GM12878 (cell line): ENCODE results near the gene TMSB4X. TPM values are rescaled to one million over a fixed set of nuclear protein-coding genes. Genes with fewer than 3 reads are reported as not detected.

ENCODE experiments used
- ATAC-seq: fragments of 200-7000 bp; cut with Tn5 transposase; 3 replicates; pipeline ENCODE4 v1.9.1; 2020; ENCODE audit warnings: mild to moderate bottlenecking, moderate library complexity
- BruUV-seq: library from RNA; stranded (reverse); fragments of 400-500 nt; replicated peaks from 2 replicates; lab custom pipeline; 2021; lab: Mats Ljungman, UMichigan
- CTCF ChIA-PET: fragments of 300-600 bp; sonication (Branson Sonifier 250); formaldehyde crosslinking; extraction: SDS; loops from one replicate; lab custom pipeline; 2021; ENCODE audit warnings: inconsistent platforms; lab: Yijun Ruan, JAX
- POLR2A ChIA-PET: fragments of 350-600 bp; formaldehyde crosslinking; extraction: SDS; loops from one replicate; lab custom pipeline; 2021; ENCODE audit warnings: inconsistent platforms; lab: Charles Lee
- RAD21 ChIA-PET: fragments of 300-600 bp; sonication (Branson Sonifier 250); formaldehyde crosslinking; loops from one replicate; lab custom pipeline; 2023; ENCODE audit warnings: antibody characterized with exemption; ENCODE audit not compliant: unreplicated experiment; lab: Charles Lee
- SMC1A ChIA-PET: fragments of 300-600 bp; sonication (Branson Sonifier 250); formaldehyde crosslinking; loops from one replicate; lab custom pipeline; 2023; ENCODE audit not compliant: unreplicated experiment, uncharacterized antibody; lab: Charles Lee
- DNase-seq: peaks from one replicate; pipeline ENCODE4 v3.0.0-alpha.2; 2011; ENCODE audit warnings: low read depth, low spot score
- FAIRE-seq: peaks from 3 replicates; lab custom pipeline; 2011; peaks lifted over from hg19 to GRCh38; lab: Jason Lieb, UNC
- H2AFZ ChIP-seq: 2 replicates; pipeline ENCODE4 v1.6.0; 2011; ENCODE audit warnings: low read depth, low read length, control low read depth; ENCODE audit not compliant: control insufficient read depth
- H3K27ac ChIP-seq: 2 replicates; pipeline ENCODE4 v1.5.1; 2011; ENCODE audit warnings: control low read depth; ENCODE audit not compliant: control insufficient read depth, insufficient read depth
- H3K27me3 ChIP-seq, 2 experiments: replicated peaks in 1 of 2; 2 replicates each; pipeline versions ENCODE4 v1.6.0 to v1.6.1; 2011; ENCODE audit warnings: low read length in 1 of 2; ENCODE audit not compliant: control insufficient read depth in 2 of 2, insufficient read depth in 2 of 2
- H3K36me3 ChIP-seq, 2 experiments: 2 replicates each; pipeline ENCODE4 v1.5.1; 2011; ENCODE audit warnings: low read length in 1 of 2; ENCODE audit not compliant: control insufficient read depth in 2 of 2, insufficient read depth in 2 of 2
- H3K4me1 ChIP-seq: 2 replicates; pipeline ENCODE4 v1.6.1; 2011; ENCODE audit warnings: mild to moderate bottlenecking, low read length, moderate library complexity, mixed read lengths; ENCODE audit not compliant: control insufficient read depth, insufficient read depth
- H3K4me2 ChIP-seq: 2 replicates; pipeline ENCODE4 v1.6.0; 2011; ENCODE audit warnings: control low read depth; ENCODE audit not compliant: control insufficient read depth, insufficient read depth
- H3K4me3 ChIP-seq: fragments of 200-600 bp; sonication (generic); 2 replicates; pipeline ENCODE4 v1.5.1; 2016
- H3K79me2 ChIP-seq: 2 replicates; pipeline ENCODE4 v1.6.0; 2011; ENCODE audit warnings: low read length; ENCODE audit not compliant: control insufficient read depth, insufficient read depth
- H3K9ac ChIP-seq: 2 replicates; pipeline ENCODE4 v1.8.0; 2011; ENCODE audit warnings: low read length, control low read depth, mixed read lengths; ENCODE audit not compliant: control insufficient read depth, insufficient read depth
- H3K9me3 ChIP-seq: replicated peaks from 3 replicates; pipeline ENCODE4 v1.5.1; 2011; ENCODE audit warnings: mild to moderate bottlenecking, low read length; ENCODE audit not compliant: control insufficient read depth, insufficient read depth
- H4K20me1 ChIP-seq: 2 replicates; pipeline ENCODE4 v1.6.0; 2011; ENCODE audit not compliant: control insufficient read depth, insufficient read depth
- CHD2 ChIP-seq: IDR thresholded peaks from 2 replicates; pipeline ENCODE4 v1.6.1; 2011; ENCODE audit warnings: low read depth, low read length, improper control_type of control experiment, borderline replicate concordance
- CUX1 ChIP-seq: IDR thresholded peaks from 2 replicates; pipeline ENCODE4 v1.6.1; 2012; ENCODE audit warnings: improper control_type of control experiment, low read depth, low read length; ENCODE audit not compliant: insufficient replicate concordance
- HSF1 ChIP-seq: fragments of 150-350 bp; IDR thresholded peaks from 2 replicates; pipeline ENCODE4 v1.6.1; 2014; ENCODE audit warnings: mild to moderate bottlenecking, low read depth, low read length
- SKIL ChIP-seq: fragments of 450-650 bp; IDR thresholded peaks from 2 replicates; pipeline ENCODE4 v1.6.1; 2017; ENCODE audit warnings: mild to moderate bottlenecking, low read depth, inconsistent platforms; ENCODE audit not compliant: poor library complexity, severe bottlenecking
- SMAD1 ChIP-seq: fragments of 450-650 bp; IDR thresholded peaks from 2 replicates; pipeline ENCODE4 v1.6.1; 2018; ENCODE audit warnings: mild to moderate bottlenecking, low read depth; ENCODE audit not compliant: partially characterized antibody
- SMAD5 ChIP-seq: IDR thresholded peaks from 2 replicates; pipeline ENCODE4 v1.6.1; 2016; ENCODE audit warnings: antibody characterized with exemption, low read depth
- SMC3 ChIP-seq: IDR thresholded peaks from 2 replicates; pipeline ENCODE4 v1.6.1; 2011; ENCODE audit warnings: low read length, improper control_type of control experiment, borderline replicate concordance
- YY1 ChIP-seq: IDR thresholded peaks from 2 replicates; pipeline ENCODE4 v1.6.1; 2011; ENCODE audit warnings: low read depth, mild to moderate bottlenecking, low read length
- WGBS: methylation state at CpG from one replicate; pipeline ENCODE4 v1.1.6; 2016; ENCODE audit warnings: low lambda C conversion rate; ENCODE audit not compliant: insufficient replicate concordance, insufficient coverage; ENCODE audit errors: missing lambda C conversion rate; 5-methylcytosine and 5-hydroxymethylcytosine counted together
- in situ Hi-C: fragments of 300-500 bp; cut with MboI; formaldehyde crosslinking; loops from 9 replicates; pipeline ENCODE4 v1.14.3; 2018; ENCODE audit warnings: mixed read lengths
- intact Hi-C: fragments of 100-400 bp; cut with micrococcal nuclease; formaldehyde crosslinking; loops from one replicate; pipeline ENCODE4 v1.14.2; 2022; ENCODE audit not compliant: unreplicated experiment
- polyA plus RNA-seq, 11 experiments: library from polyadenylated mRNA; depleted of rRNA in 4 of 11; unstranded in 6 of 11; stranded (reverse) in 5 of 11; fragments of >200 nt; fragmentation: Nextera tagmentation in 4 of 11; fragmentation: Illumina TruSeq in 1 of 11; extraction: Ambion mirVana in 4 of 11; extraction: Trizol in 1 of 11; gene quantifications; 1 replicate in 1 of 11; 2 replicates in 10 of 11; pipeline versions ENCODE4 v1.2.1 to v1.2.3, GENCODE V29; 2011 to 2016; ENCODE audit warnings: inconsistent platforms in 2 of 11, missing spikeins in 2 of 11, low read depth in 1 of 11
- total RNA-seq, 4 experiments: library from RNA; depleted of rRNA in 3 of 4; stranded (reverse); fragments of >200 nt in 3 of 4; fragmentation: Illumina TruSeq in 1 of 4; extraction: Trizol in 1 of 4; gene quantifications; 2 replicates each; pipeline versions ENCODE4 v1.2.1 to v1.2.3, GENCODE V29; 2013 to 2021

Gene TMSB4X
- total and polyA plus RNA-seq, 10 of the 15 experiments (the other 5 are each of a cell fraction or from before 2014, with no cell fraction given) = 13,924 to 37,234 (median 23,705) TPM

GRCh38 chrX:12970691-12971202 lies 4.2 kb upstream of the TMSB4X start:
- in situ Hi-C loops (loop anchor here (25.0 kb wide), 1 partner anchor 692 kb away; the partner anchor contains the start of gene TCEANC), intact Hi-C loops (no loop called here)
- Histone ChIP-seq H3K9me3 (no peaks in the 10 kb centered on the region; the same call in 1 of the 3 replicates), H3K9ac (peak overlapping the region; percentile 63), H3K36me3 (no peaks in the 10 kb centered on the region), H3K4me2 (peak overlapping the region; percentile 39), H3K79me2 (peaks cover 45% of the 10 kb centered on the region), H3K27ac (peak overlapping the region; percentile 73), H4K20me1 (no peaks in the 10 kb centered on the region), H3K4me1 (peaks cover 11% of the 10 kb centered on the region), H2AFZ (peak overlapping the region; percentile 12; the same call in 1 of the 2 replicates), H3K27me3 (no peaks in the 10 kb centered on the region), H3K4me3 (peak overlapping the region; percentile 46)
- ChIA-PET POLR2A (interaction anchor here (0.7 to 12.7 kb wide), 2 partner anchors 13 to 116 kb away, joined by 3 to 138 read pairs; no protein-coding TSS in a partner anchor), SMC1A (interaction anchor here (0.7 to 24.6 kb wide), 10 partner anchors 18 to 517 kb away, joined by 3 to 595 read pairs (median 4); no protein-coding TSS in a partner anchor), RAD21 (interaction anchor here (0.7 to 23.0 kb wide), 10 partner anchors 13 to 517 kb away, joined by 3 to 562 read pairs (median 6); no protein-coding TSS in a partner anchor), CTCF (interaction anchor here (1.2 to 5.2 kb wide), 9 partner anchors 13 to 517 kb away, joined by 3 to 32 read pairs (median 7); no protein-coding TSS in a partner anchor)
- ATAC-seq (peak; percentile 9), FAIRE-seq (peak; percentile 27), DNase-seq (peak; percentile 55)
- no TSS peak for BruUV-seq
- 29% methylated on average over 11 of the region's 11 CpGs for WGBS
- TF ChIP-seq SKIL (peak; percentile 52), SMC3 (peak; percentile 36; the same call in 1 of the 2 replicates), CUX1 (peak; percentile 19), SMAD1 (no peak), HSF1 (no peak), CHD2 (0 out of 2 replicates have a peak, but pooled peaks have one; percentile 18), YY1 (peak; percentile 25; the same call in 1 of the 2 replicates), SMAD5 (0 out of 2 replicates have a peak, but pooled peaks have one; percentile 28)
